Heart left ventricle (tissue), 16 donors: ENCODE measurements around the gene SUMF1. TPM values are rescaled to one million over a fixed set of nuclear protein-coding genes. Genes with fewer than 3 reads are reported as not detected.
"Not testable (repeated sequence)": the region's sequence is repeated elsewhere in the genome, so short reads cannot be mapped to it uniquely, and the experiment has no call there.

ENCODE experiments used
- ATAC-seq, 4 donors: fragments of 200-7000 bp; cut with Tn5 transposase; one replicate each; pipeline ENCODE4 v1.9.1; 2020 to 2022; ENCODE audit warnings: moderate library complexity in 4 of 4, mild to moderate bottlenecking in 3 of 4, moderate number of reproducible peaks in 1 of 4
- DNase-seq, 5 donors: peaks; one replicate each; pipeline ENCODE4 v3.0.0-alpha.2; 2020
- H3K27ac ChIP-seq, 12 donors: fragments of 200-600 bp; sonication (generic) in 4 of 12; one replicate each; pipeline versions ENCODE4 v1.5.0 to v1.8.0; 2016 to 2022; ENCODE audit warnings: mild to moderate bottlenecking in 2 of 12
- H3K27me3 ChIP-seq, 9 donors: fragments of 200-600 bp; sonication (generic) in 2 of 9; one replicate each; pipeline versions ENCODE4 v1.5.1 to v1.8.0; 2016 to 2022; ENCODE audit warnings: mild to moderate bottlenecking in 3 of 9
- H3K36me3 ChIP-seq, 9 donors: fragments of 200-600 bp; sonication (generic) in 2 of 9; one replicate each; pipeline versions ENCODE4 v1.5.0 to v1.8.0; 2018 to 2022; ENCODE audit warnings: mild to moderate bottlenecking in 2 of 9
- H3K4me1 ChIP-seq, 12 donors: fragments of 200-600 bp; sonication (generic) in 4 of 12; one replicate each; pipeline versions ENCODE4 v1.5.0 to v1.8.0; 2016 to 2022; ENCODE audit warnings: mild to moderate bottlenecking in 3 of 12
- H3K4me3 ChIP-seq, 12 donors: fragments of 200-600 bp; sonication (generic) in 4 of 12; one replicate each; pipeline versions ENCODE4 v1.5.0 to v1.8.0; 2017 to 2022; ENCODE audit warnings: mild to moderate bottlenecking in 9 of 12, moderate library complexity in 4 of 12
- H3K9me3 ChIP-seq, 12 donors: fragments of 200-600 bp; sonication (generic) in 4 of 12; one replicate each; pipeline versions ENCODE4 v1.5.0 to v1.8.0; 2016 to 2022; ENCODE audit warnings: mild to moderate bottlenecking in 1 of 12
- POLR2A ChIP-seq, 2 donors: fragments of 450-650 bp; IDR thresholded peaks; one replicate each; pipeline ENCODE4 v1.6.1; 2017; ENCODE audit warnings: antibody characterized with exemption in 2 of 2, mild to moderate bottlenecking in 2 of 2, moderate library complexity in 2 of 2
- WGBS, 4 donors: extraction: QIAGEN DNeasy Blood & Tissue Kit in 2 of 4; methylation state at CpG; one replicate each; pipeline versions ENCODE4 v1.1.5 to v1.1.7; 2013 to 2018; 5-methylcytosine and 5-hydroxymethylcytosine counted together
- intact Hi-C, 10 donors: fragments of 100-400 bp; cut with DNase I; formaldehyde crosslinking; loops; one replicate each; pipeline versions ENCODE4 v1.11.1 to v1.14.2; 2022
- polyA plus RNA-seq, 2 donors: library from polyadenylated mRNA; stranded (reverse); fragments of 200-250 nt; gene quantifications; one replicate each; pipeline ENCODE4 v1.2.3, GENCODE V29; 2013
- total RNA-seq, 9 donors: library from RNA; depleted of rRNA in 2 of 9; stranded (reverse); fragments of >200 nt in 2 of 9; fragmentation: NEBNext Ultra II Directional in 3 of 9; extraction: Animal tissue kit (Norgen Biotek cat#: 25700) in 3 of 9; gene quantifications; one replicate each; pipeline versions ENCODE4 v1.1.0 to v1.2.4, GENCODE V29; 2016 to 2023
- TF ChIP-seq, protein P1 (sequence below), 12 donors: fragments of 200-600 bp; sonication (generic) in 4 of 12; IDR thresholded peaks; one replicate each; pipeline versions ENCODE4 v1.5.0 to v1.8.0; 2018 to 2022; ENCODE audit warnings: antibody characterized with exemption in 12 of 12, mild to moderate bottlenecking in 5 of 12
- donor health status: ischemic (EF 13 %, LVEDD 7.1; RV severe dilation, severe dysfunction).
- donor health status: healthy with polysubstance abuse.
- donor health status: DM: no; HTN: yes; CAD: no.
- donor health status: DM: no; HTN: no; CAD: no.
- donor health status: ischemic (EF 25% LVEDD 6.9; RV normal size, moderate dysfunction).
- donor health status: ischemic (EF 25% LVEDD 5.7; RV mildly dilated, moderate dysfunction).
- donor health status: healthy.
- donor health status: DM: yes; HTN: yes; CAD: no.
- donor health status: ischemic (EF 35%, LVEDD 5.7; RV mildly dilated, moderate dysfunction).
- donor health status: nonischemic (EF 11% LVEDD 7.7; RV severe dilation, severe dysfunction).
- donor health status: DM: yes; HTN: yes; CAD: no.
- donor health status: PGD.
- donor health status: ischemic (EF 29% LVEDD 5.4; RV normal size, mild dysfunction).
- donor health status: nonischemic (EF 23%, LVEDD 6.1; RV moderate dilation, normal function).

Gene SUMF1
- total and polyA plus RNA-seq, 11 donors, result 3.9 to 21.1 (median 11.2) TPM

DNA sequence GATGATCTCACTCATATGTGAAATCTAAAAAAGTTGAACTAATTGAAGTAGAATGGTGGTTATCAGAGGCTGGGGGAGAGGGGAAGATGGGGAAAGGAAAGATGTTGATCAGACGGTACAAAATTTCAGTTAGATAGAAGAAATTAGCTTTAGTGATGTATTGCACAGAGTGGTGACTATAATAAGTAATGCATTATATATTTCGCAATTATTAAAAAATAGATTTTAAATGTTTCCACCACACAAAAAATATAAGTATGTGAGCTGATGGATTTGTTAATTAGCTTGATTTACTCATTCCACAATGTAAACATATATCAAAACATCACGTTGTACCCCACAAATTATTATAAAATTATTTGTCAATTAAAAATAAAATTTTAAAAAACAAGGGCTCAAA is 8.1 kb downstream of the SUMF1 start:
- H3K27ac ChIP-seq, result no peak overlapping the region
- no peak overlapping the region for H3K4me3 ChIP-seq
- peaks cover 0 to 14% (median 3%) of the 10 kb centered on the region in 12 donors for H3K4me1 ChIP-seq
- H3K27me3 ChIP-seq, result no peaks in the 10 kb centered on the region
- WGBS, 4 donors, result 89 to 95% (median 94%) methylated on average over 3 of the region's 3 CpGs
- DNase-seq (no peak), ATAC-seq (no peak)
- intact Hi-C loops, result no loop called here
- no peaks in the 10 kb centered on the region for H3K9me3 ChIP-seq
- no peaks in the 10 kb centered on the region for H3K36me3 ChIP-seq
- TF ChIP-seq, protein P1, sequence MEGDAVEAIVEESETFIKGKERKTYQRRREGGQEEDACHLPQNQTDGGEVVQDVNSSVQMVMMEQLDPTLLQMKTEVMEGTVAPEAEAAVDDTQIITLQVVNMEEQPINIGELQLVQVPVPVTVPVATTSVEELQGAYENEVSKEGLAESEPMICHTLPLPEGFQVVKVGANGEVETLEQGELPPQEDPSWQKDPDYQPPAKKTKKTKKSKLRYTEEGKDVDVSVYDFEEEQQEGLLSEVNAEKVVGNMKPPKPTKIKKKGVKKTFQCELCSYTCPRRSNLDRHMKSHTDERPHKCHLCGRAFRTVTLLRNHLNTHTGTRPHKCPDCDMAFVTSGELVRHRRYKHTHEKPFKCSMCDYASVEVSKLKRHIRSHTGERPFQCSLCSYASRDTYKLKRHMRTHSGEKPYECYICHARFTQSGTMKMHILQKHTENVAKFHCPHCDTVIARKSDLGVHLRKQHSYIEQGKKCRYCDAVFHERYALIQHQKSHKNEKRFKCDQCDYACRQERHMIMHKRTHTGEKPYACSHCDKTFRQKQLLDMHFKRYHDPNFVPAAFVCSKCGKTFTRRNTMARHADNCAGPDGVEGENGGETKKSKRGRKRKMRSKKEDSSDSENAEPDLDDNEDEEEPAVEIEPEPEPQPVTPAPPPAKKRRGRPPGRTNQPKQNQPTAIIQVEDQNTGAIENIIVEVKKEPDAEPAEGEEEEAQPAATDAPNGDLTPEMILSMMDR (IDR thresholded peaks at IDR 0.05), result no peak
- TF ChIP-seq POLR2A (IDR thresholded peaks at IDR 0.05), result no peak

DNA sequence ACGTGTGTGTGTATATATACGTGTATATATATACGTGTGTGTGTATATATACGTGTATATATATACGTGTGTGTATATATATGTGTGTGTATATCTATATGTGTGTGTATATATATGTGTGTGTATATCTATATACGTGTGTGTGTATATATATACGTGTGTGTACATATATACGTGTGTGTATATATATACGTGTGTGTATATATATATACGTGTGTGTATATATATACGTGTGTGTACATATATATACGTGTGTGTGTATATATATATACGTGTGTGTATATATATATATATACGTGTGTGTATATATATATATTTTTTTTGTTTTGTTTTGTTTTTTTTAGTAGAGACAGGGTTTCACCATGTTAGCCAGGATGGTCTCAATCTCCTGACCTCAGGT is 10.3 kb downstream of the SUMF1 start:
- H3K27me3 ChIP-seq, DNase-seq, H3K4me3 ChIP-seq, intact Hi-C loops, H3K9me3 ChIP-seq, H3K4me1 ChIP-seq, ATAC-seq, H3K36me3 ChIP-seq, H3K27ac ChIP-seq: not testable (repeated sequence)
- WGBS, 4 donors, result 91 to 95% (median 92%) methylated on average over 14 of the region's 14 CpGs

DNA sequence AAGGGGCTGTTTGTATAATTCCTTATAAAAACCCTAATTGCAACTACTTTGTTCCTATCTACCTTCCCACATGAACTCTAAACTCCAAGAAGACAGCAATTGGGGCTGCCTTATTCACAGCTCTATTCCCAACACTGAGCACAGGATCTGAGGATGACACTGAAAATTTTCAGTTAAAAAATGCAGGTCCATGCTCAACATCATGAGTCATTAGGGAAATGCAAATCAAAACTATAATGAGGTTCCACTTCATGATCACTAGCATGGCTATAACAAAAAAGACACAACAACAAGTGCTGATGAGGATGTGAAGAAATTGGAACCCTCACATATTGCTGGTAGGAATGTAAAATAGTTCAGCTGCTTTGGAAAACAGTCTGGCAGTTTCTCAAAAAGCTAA is 12.9 kb downstream of the SUMF1 start:
- H3K9me3 ChIP-seq, result no peaks in the 10 kb centered on the region
- DNase-seq, result no peak
- H3K27me3 ChIP-seq, result no peaks in the 10 kb centered on the region
- H3K4me3 ChIP-seq, result no peak overlapping the region
- no peak for TF ChIP-seq POLR2A (IDR thresholded peaks at IDR 0.05)
- TF ChIP-seq, protein P1 (IDR thresholded peaks at IDR 0.05), result no peak
- H3K4me1 ChIP-seq, result peaks cover 0 to 4% (median 0%) of the 10 kb centered on the region in 12 donors
- no peak overlapping the region for H3K27ac ChIP-seq
- no peak for ATAC-seq
- intact Hi-C loops, result loop anchor here in 1 of 10 donors (2.0 kb wide), 1 partner anchor 15 kb away; no protein-coding TSS in a partner anchor
- peaks cover 0 to 31% (median 7%) of the 10 kb centered on the region in 9 donors for H3K36me3 ChIP-seq

DNA sequence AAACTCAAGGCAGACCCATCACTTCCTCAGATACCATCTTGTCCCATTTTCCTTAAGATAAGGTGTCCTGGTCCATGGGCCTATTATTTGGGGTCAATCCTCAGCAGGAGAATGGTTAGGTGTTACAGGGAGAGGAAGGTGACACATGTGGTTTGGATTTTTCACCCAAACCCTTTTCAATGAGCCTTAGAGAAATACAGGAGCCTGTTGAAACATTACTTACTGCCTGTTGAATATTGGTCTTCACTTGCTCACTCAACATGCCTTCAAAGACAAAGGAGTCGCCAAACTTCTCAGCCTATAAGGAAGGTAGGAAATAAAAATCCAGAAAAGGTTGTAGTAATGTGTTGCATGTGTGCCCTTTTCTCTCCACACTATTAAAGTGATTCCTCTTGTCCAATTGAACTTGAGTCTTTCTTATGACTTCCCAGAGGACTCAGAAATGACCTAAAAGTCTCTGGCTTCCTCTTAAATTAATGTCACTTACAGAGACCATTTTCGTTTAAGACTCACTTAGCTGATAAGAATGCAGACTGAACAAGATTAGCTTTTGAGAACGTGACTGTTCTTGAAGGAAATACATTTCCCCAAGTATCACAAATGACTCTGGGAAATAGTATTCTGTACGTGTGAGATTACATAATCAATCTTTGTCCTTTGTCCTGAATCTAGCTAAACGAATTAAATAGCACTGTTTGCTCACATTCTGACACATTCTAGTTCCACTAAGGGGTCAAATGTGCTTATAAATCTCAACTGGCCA is 17.8 kb downstream of the SUMF1 start:
- H3K9me3 ChIP-seq, result no peaks in the 10 kb centered on the region
- H3K27ac ChIP-seq, result no peak overlapping the region
- intact Hi-C loops, result no loop called here
- no peak for ATAC-seq
- TF ChIP-seq POLR2A (IDR thresholded peaks at IDR 0.05), result no peak
- TF ChIP-seq, protein P1 (IDR thresholded peaks at IDR 0.05), result no peak
- peaks cover 0 to 68% (median 29%) of the 10 kb centered on the region in 9 donors for H3K36me3 ChIP-seq
- H3K4me1 ChIP-seq, result peaks cover 0 to 4% (median 0%) of the 10 kb centered on the region in 12 donors
- no peak for DNase-seq
- WGBS, 4 donors, result 64 to 73% (median 69%) methylated on average over 5 of the region's 5 CpGs
- H3K4me3 ChIP-seq, result no peak overlapping the region
- H3K27me3 ChIP-seq, result no peaks in the 10 kb centered on the region
